Endothelial cell of hepatic sinusoid (primary cell): ENCODE measurements around the gene MYBPH.

Experiments used
- in situ Hi-C: cut with HindIII; loops from 2 replicates; pipeline ENCODE4 v1.10.0; 2017; ENCODE audit warnings: low sequenced_read_pairs

Gene MYBPH

DNA sequence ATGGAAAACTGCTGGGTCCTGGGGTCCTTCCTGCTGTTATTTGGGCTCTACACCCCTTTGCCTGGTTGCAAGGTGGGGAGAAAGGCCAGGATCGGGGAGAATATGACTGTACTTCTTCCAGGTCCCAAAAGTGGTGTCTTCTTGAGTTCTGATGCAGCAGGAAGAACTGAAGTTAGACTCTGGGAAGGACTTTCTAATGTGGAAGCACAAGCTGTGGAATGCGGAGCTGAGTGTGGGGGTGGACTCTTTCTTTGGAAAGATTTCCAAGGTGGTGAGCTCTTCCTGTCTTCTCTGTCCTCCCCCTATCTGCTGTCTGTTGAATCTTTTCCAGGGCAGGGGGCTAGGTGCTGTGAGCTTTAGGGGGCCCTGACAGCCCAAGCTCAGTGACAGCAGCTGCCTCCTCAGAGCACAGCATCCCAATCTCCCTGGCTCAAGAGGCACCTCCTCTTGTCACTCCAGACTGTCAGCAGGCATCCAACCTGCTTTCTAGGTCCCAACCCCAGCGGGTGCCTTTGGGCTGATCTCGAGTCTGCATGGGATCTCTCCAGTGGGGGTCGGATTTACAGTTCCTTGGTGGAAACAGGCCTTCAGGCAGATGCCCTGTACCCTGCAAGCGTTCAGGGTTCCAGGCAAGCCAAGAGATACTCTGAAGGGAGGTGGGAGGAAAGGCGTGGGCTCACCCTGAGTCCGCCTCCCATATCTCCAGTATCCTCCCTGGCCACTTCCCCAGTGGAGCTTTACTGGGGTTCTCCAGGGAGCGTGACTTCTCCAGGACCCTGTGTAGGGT lies 24.9 kb downstream of the MYBPH start:
- in situ Hi-C loops = no loop called here

DNA sequence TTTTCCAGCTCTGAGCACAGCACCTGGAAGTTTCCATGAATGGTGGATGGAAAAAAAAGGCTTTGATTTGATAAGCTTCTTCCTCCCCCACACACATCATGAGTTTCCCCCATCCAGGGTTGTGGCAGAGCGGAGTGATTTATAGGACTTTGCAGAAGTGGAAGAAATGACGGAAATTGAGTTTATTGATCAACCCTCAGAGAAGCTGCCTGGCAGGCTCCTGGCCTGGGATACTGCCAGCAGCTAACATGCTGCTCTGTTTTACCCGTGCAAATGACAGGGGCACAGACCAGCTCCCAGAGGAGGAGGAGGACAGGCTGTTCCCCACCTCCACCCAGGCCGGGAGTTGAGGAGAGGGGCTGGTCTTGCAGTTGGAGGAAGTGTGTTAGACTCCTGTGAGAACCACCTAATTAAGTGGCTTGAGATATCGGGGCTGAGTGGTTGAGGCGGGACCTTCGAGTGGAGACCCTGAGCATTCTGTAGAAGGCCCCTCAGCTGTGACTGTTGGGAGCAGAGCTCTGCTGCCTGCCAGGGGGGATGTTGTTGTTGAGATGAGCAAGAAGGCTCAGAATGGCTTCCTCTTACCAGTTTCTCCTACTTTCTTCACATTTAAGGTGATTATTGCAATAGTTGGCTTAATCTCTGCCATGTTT lies 26.3 kb downstream of the MYBPH start:
- in situ Hi-C loops = no loop called here

DNA sequence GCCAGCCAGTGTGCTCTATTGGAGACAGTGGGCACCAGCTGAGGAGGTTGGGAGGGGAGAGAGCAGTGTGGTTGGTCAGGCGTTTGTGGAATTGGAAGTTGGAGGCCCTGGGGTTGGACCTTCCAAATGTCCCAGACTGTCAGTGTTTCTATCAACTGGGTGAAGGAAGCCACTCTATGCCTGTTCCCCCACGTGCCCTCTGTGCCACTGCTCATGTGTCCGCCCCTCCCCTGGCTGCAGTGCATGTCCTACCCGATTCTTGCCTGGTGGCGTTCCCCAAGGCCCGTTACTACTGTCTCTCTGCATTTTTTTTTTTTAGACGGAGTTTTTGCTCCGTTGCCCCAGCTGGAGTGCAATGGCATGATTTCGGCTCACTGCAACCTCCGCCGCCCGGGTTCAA lies 27.0 kb downstream of the MYBPH start:
- in situ Hi-C loops = no loop called here

DNA sequence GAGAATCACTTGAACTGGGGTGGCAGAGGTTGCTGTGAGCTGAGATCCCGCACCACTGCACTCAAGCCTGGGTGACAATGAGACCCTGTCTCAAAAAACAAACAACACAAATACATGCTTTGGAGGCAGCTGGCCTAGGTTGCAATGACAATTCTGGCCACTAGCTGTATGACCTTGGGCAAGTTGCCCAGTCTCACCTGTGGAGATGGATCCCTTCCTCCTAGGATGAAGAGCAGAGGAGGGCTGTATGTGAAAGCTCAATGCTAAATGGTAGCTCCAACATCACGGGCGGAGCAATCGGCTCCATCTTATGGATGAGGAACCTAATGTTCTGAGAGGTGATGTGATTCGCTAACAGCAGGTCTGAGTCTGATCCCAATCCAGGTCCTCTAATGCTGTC lies 27.5 kb downstream of the MYBPH start:
- in situ Hi-C loops = no loop called here

DNA sequence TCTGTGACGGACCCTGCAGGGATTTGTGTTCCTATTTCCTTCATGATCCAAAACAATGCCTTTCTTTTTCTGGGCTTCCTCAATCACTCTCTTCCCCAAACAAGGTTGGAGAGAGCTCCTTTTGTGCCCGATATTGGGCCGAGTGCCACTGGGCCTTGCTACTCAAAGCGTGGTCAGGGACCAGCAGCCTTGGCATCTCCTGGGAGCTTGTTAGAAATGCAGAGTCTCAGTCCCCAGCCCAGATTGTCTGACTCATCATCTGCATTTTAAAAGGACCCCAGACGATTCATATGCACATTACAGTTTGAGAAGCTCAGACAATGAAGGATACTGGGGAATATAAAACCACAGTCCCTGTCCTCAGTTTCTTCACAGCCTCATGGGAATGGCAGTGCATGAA lies 28.2 kb downstream of the MYBPH start:
- in situ Hi-C loops = no loop called here

DNA sequence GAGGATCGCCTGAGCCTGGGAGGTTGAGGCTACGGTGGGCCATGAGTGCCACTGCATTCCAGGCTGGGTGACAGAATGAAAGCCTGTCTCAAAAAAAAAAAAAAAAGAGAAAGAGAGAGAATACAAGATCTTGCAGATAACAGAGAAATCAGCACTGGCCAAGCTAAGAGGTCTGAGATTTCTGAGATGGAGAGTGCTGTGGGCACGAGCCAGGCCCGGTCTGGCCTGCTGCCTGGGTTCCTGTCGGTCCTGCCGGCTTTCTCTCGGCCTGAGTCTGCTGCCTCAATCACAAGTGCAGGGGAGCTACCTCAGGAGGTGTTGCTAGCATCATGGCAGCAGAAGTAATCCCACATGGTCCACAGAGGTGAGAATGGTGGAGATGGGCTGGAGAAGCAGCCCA lies 29.1 kb downstream of the MYBPH start:
- in situ Hi-C loops = no loop called here

DNA sequence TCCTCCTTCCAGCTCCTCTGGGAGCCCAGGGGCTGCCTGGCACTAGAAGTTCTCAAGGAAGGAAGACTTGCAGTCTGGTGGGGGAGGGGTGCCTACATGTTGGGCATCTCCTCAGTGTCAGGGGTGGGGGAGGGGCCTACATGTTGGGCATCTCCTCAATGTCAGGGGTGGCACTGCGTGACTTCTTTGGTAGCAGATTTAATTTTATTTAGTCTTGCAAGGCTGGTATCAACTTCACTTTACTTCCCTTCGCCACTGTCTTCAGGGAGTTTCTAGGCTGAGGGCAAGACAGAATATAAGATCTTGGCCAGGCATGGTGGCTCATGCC lies 29.6 kb downstream of the MYBPH start:
- in situ Hi-C loops = no loop called here

DNA sequence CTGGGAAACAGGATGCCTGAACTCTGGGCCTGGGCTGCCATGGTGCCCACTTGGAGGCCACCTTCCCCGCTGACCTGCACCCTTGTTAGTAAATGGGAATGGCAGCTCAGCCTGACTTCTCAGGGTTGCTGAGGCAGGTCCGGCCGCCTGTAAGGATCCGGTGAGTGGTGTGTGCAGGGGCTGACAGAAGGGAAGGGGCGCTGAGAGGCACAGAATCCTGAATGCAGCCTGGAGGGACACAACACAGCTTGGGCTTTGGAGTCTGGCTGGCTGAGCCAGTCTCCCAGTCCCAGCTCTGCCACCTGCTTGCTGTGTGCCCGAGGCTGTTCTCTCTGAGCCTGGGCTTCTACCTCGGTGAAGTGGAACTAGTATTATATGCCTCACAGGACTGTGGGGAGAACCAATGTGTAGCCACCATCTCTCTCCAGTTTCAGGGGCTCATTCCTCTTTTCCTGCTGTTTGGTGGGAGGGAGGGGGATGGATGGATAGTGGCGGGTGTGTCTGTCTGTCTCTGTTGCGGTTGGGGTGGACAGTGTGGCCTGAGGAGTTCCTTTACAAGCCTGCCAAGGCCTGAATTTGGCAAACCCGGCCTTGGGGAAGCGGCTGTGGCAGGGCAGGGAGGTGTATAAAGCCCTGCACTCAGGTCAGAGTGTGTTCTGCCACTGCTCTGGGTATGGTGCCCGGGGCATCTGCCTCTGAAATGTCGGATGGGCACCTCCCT lies 30.1 kb downstream of the MYBPH start:
- in situ Hi-C loops = no loop called here

DNA sequence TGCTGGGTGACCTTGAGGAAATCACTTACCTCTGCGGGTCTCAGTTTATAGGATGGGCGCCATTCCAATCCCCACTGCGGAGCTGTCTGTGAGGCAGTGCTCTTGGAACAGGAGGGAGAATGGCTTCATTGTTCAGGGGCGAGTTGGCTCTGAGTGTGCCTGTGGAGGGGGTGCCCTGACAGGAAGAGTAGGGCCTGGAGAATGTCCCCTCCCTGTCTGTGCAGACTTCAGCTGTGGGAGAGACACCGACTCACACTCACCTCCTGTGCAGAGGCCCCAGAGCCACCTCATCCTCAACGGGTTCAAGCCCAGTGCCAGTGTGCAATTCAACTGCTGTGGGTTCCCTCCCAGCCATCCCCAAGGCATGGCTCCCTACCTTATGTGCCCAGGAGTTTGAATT lies 31.0 kb downstream of the MYBPH start:
- in situ Hi-C loops = no loop called here

DNA sequence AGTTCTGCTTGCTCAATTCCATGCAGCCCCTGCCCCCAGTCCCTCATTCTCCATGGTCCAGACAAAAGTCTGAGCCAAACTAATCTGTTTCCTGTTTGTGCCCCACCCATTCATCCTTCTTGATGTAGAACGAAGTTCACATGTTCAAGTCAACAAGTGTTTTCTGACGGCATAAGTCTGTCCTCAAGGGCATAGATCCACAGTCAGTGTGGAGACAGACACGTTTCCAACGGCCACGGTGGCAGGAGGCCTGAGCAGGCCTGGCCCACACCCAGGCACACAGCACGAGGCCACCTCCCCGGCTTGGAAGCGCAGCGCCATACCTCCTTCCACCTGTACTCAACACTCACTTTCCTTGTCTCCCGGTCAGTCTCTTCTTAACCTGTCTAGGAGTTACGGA lies 32.0 kb downstream of the MYBPH start:
- in situ Hi-C loops = no loop called here

DNA sequence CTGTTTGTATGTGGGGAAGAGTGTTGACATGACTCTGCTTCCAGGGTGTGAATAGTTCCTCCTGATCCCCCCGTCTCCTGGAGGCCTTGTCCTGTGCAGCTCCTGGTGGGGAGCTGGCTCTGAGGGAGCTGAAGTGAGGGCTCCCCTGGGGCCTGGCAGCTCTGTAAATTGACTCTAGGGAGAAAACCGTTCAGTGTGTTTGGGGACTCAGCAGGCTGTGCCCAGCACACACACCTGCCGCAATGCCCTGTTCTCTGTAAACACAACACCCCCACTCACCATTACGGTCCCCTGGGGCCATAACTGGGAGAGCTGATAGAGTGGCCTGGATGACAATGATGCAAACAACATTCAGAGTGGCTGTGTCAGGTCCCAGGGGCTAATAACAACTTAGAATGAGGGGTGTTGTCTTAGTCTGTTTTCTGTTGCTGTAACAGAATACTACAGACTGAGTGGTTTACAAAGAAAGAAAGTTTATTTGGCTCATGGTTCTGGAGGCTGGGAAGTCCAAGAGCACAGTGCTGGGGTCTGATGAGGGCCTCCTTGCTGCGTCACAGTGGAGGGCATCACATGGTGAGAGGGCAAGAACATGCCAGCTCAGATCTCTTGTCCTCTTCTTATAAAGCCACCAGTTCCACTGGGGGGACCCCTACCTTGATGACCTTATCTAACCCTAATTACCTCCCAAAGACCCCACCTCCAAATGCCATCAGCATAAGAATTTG lies 32.8 kb downstream of the MYBPH start:
- in situ Hi-C loops = no loop called here

DNA sequence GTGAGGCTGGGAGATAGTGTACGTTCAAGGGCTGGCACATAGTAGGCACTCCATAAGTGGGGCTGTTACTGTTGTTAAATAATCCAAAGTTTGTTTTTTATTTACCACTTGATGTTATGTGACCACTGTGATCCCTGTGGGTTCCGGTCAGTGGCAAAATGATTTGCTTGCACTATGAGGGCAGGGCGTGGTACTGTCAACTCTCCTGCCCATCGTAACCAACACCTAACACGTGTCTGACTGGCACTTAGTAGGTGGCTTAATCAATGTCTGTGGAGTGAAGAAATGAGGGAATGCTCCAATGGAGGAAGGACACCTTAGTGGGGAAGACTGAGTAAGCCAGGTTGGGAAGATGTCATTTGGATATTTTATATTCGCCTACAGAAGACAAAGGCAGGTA lies 33.5 kb downstream of the MYBPH start:
- in situ Hi-C loops = no loop called here

DNA sequence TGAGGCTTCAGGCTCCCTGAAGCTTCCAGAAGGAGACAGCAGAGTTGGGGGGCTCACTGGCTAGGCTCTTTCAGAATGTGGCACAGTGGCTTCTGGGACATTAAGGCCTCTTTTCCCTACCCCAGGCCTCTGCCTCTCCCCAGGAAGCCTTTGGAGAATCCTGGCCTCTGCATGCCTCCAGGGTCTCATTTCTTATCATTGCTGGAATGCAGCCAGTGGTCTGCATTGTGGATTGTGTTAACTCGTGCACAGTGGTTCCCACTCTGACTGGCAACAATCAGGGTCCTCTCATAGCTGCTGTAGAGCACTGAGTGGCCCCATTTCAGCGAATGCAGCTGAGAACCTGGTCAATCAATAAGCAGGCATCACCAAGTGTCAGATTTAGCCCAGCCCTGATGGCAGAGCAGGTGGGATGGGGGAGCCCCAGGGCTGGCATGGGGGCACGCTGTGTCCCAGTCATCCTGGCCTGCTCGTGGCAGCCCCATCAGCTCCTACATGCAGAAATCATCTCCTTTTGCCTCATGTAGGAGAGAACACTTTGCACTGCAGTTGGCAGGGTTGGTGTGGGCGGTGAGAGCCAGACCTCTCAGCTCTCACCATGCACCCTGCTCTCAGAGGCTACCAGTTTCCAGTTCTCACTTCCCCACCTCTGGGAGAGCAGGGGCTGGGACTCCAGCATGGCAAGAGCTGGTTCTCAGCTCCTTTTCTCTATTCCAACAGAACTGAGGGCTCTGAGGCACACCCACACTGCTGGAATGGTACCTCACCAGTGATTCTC lies 34.7 kb downstream of the MYBPH start:
- in situ Hi-C loops = no loop called here

DNA sequence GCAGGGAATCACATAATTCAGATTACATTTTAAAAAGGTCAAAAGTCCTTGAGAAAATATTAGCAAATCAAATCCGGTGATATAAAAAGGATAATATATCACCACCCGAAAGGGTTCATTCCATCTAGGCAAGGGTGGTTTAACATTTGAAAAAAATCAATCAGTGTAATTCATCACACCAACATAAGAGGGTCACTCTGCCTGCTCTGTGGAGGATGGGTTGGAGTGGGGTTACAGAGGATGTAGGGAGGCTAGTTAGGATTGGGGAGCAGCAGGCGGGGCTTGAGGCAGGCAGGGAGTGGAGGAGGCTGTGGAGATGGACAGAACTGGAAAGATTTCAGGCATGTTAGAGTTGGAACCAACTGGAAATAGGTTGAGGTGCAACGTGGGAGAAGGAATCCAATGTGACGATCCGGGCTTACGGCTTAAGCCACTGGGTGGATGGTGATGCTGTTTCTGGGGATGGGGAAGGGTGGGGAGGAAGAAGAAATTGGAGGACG lies 35.6 kb downstream of the MYBPH start:
- in situ Hi-C loops = no loop called here

DNA sequence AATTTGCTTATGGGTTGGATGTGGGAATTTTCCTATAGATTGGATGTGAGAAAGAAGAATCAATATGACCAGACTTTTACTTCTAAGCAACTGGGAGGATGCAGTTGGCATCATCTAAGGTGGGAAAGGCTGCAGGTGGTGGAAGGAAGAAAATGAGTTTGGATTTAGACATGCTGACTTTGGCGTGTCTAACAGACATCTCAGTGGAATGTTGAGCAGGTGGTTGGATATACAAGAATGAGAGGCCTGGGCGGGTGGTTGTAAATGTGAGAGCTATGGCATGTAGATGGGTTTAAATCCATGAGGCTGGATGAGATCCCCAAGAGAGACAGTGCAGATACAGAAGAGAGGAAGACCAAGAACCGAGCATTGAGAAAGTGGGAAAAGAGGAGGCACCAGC lies 37.6 kb downstream of the MYBPH start:
- in situ Hi-C loops = no loop called here

DNA sequence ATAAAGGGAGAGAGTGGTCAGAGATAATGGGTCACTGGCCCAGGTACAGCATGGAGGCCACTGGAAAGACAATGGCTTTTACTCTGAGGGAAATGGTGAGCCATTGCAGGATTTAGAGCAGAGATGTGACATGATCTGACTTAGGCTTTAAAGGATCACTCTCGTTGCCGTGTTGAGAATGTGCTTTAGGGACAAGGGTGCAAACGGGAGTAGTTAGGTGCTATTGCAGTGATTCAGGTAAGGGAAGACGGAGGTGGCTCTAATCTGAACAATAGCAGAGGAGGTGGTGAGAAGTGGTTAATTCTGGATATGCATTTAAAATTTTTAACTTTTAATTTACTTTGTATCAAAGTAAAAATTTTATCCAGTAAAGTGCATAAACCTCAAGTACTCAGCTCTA lies 38.3 kb downstream of the MYBPH start:
- in situ Hi-C loops = no loop called here

DNA sequence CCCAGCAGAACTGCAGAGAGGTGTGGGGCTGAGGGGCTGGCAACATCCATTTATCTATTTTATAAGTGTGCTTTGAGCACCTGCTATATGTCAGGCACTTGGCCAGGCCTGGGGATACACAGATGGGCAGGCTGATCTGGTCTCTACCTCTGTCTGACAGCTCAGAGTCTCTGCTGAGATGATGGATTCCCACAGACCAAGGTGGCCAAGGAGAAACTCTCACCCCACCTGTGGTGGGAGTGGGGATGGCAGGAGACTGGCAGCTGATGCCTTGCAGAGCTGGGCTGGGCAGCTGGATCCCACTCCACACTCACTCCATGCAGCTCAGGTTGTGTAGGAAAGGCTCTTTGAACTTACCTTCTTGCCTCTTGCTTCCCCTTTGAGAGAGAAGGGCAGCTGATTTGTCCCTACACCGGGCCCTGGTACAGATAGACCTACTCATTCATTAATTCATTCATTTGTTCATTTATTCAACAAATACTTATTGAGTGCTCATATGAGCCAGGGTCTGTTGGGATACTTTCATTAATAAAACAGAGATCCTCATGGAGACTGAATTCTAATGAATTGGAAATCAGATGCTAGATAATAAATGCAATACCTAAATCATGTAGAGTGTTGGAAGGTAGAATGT lies 39.1 kb downstream of the MYBPH start:
- in situ Hi-C loops = no loop called here

DNA sequence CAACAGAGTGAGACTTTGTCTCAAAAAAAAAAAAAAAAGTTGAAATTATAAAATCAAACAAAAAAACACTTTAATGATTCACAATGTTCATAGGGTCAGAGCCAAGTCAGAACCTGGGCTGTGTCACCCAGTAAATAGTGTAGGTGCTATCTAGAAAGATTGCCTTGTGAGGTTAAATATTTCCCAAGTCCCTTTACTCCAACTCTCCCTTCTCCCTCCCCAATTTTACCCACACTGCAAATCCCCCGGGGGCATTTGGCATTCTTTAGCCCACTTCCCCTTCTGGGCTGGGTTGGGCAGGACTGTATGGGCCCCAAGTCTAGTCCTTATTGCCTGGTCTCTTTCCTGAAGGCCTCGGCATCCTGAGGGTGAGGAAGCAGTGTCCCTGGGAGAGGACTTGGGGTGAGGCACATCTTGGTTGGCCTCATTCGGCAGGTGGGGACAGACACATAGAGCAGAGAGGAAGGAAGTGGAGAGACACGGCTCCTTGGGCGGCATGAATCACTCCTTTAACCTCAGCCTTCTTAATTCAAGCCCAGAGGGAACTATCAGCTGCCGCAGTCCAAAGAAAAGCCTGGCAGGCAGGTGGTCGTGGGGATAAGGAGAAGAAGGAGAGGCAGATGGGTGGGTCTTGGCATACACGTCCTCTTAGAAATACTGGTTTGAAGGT lies 39.9 kb downstream of the MYBPH start:
- in situ Hi-C loops = no loop called here

DNA sequence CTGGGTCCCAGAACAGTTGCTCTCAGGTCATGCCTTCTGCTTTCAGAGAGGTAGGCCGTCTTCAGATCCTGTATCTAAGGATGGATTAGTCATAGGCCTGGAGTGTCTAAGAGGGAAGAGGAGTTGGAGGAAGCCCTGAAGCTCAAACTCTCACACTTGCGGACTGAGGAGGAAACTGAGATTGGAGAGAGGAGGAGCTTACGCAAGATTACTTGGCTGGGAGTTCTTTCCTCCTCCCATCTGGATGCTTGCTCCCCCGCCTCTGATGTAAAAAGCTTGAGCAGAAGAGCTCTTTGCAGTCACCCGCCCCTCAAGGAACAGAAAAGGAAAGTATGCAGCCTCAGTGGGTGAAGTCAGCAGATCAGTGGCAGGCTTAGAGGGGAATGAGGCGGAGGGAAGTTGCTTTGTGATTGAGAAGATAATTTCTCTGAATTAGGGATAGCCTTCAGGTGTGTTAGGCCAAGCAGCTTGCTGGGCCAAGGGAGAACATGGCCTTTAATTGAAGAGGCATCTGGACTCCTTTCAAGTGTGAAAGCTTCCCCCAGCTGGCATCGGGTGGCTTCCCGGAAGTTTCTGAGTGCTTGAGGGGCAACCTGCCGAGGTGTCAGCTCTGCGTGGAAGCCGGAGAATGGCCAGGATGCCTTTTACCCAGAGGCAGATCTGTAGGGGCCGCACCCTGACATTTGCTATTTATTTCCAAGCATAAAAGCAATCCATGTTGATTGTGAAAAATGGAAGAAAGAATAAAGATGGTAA lies 41.5 kb downstream of the MYBPH start:
- in situ Hi-C loops = no loop called here
